A673 (cell line): Measurements from ENCODE around the gene SGMS1. TPM values are rescaled to one million over a fixed set of nuclear protein-coding genes. Genes with fewer than 3 reads are reported as not detected.

ENCODE experiments used
- BruUV-seq: library from RNA; stranded (reverse); fragments of 400-500 nt; replicated peaks from 2 replicates; lab custom pipeline; 2021; lab: Mats Ljungman, UMichigan
- CTCF ChIA-PET: fragments of 300-600 bp; sonication (Branson Sonifier 250); formaldehyde crosslinking; loops from one replicate; lab custom pipeline; 2022; ENCODE audit warnings: antibody characterized with exemption; lab: Charles Lee
- POLR2A ChIA-PET: fragments of 300-600 bp; sonication (Branson Sonifier 250); formaldehyde crosslinking; loops from one replicate; lab custom pipeline; 2022; ENCODE audit warnings: antibody characterized with exemption; ENCODE audit not compliant: low non-redundant PET; lab: Charles Lee
- DNase-seq: peaks from one replicate; pipeline ENCODE4 v3.0.0-alpha.2; 2015; ENCODE audit warnings: low spot score
- H3K27ac ChIP-seq: fragments of 200-600 bp; sonication (generic); 2 replicates; pipeline ENCODE4 v1.5.1; 2016; ENCODE audit warnings: mixed run types, low read depth, mild to moderate bottlenecking, mixed read lengths, antibody characterized with exemption, low read length; ENCODE audit not compliant: poor library complexity, severe bottlenecking
- H3K27me3 ChIP-seq: fragments of 200-600 bp; sonication (generic); replicated peaks from 2 replicates; pipeline ENCODE4 v1.6.1; 2017; ENCODE audit warnings: mixed run types, low read depth, mild to moderate bottlenecking, mixed read lengths, antibody characterized with exemption, low read length; ENCODE audit not compliant: insufficient read depth, poor library complexity
- H3K36me3 ChIP-seq: fragments of 200-600 bp; sonication (generic); 2 replicates; pipeline ENCODE4 v1.6.1; 2016; ENCODE audit warnings: mixed run types, mild to moderate bottlenecking, mixed read lengths, antibody characterized with exemption, low read length; ENCODE audit not compliant: insufficient read depth, poor library complexity, severe bottlenecking
- H3K4me1 ChIP-seq: fragments of 200-600 bp; sonication (generic); 2 replicates; pipeline ENCODE4 v1.6.1; 2017; ENCODE audit warnings: mixed run types, mild to moderate bottlenecking, mixed read lengths, antibody characterized with exemption, low read length; ENCODE audit not compliant: insufficient read depth, poor library complexity, severe bottlenecking
- H3K4me3 ChIP-seq: fragments of 200-600 bp; sonication (generic); 2 replicates; pipeline ENCODE4 v1.5.1; 2016; ENCODE audit warnings: low read depth, mixed run types, mild to moderate bottlenecking, mixed read lengths, low read length; ENCODE audit not compliant: poor library complexity, severe bottlenecking
- H3K9me3 ChIP-seq: fragments of 200-600 bp; sonication (generic); 2 replicates; pipeline ENCODE4 v1.6.1; 2016; ENCODE audit warnings: mixed run types, low read depth, mild to moderate bottlenecking, mixed read lengths, antibody characterized with exemption, low read length; ENCODE audit not compliant: poor library complexity, severe bottlenecking
- CTCF ChIP-seq: fragments of 300-800, 200-600 bp; sonication (generic); conservative IDR thresholded peaks from 2 replicates; pipeline ENCODE4 v1.5.1; 2017; ENCODE audit warnings: low read depth, mild to moderate bottlenecking, antibody characterized with exemption, low read length, moderate library complexity, mixed read lengths
- EZH2 ChIP-seq: fragments of 200-600 bp; sonication (generic); IDR thresholded peaks from 2 replicates; pipeline ENCODE4 v1.6.1; 2017; ENCODE audit warnings: borderline replicate concordance, low read depth, mild to moderate bottlenecking, mixed read lengths, antibody characterized with exemption, low read length; ENCODE audit not compliant: poor library complexity, severe bottlenecking
- intact Hi-C: fragments of 100-400 bp; cut with micrococcal nuclease; formaldehyde crosslinking; loops from one replicate; pipeline ENCODE4 v1.10.0; 2022; ENCODE audit not compliant: unreplicated experiment
- total RNA-seq: library from RNA; stranded (reverse); gene quantifications from 2 replicates; pipeline ENCODE4 v1.2.3, GENCODE V29; 2021

Gene SGMS1
- total RNA-seq, 1 experiment from 2014 or later: 13.0 TPM

- TF ChIP-seq CTCF (no peak), EZH2 (no peak)
- Histone ChIP-seq H3K36me3 (no peaks in the 10 kb centered on the region), H3K27ac (no peak overlapping the region), H3K4me3 (no peak overlapping the region), H3K4me1 (peaks cover 15% of the 10 kb centered on the region), H3K9me3 (no peaks in the 10 kb centered on the region), H3K27me3 (no peaks in the 10 kb centered on the region)
- BruUV-seq: no TSS peak
- DNase-seq: no peak
- ChIA-PET POLR2A (interaction anchor here (0.6 kb wide), 1 partner anchor 25 kb away, joined by 3 read pairs; no protein-coding TSS in a partner anchor), CTCF (no interaction called here)
- intact Hi-C loops: no loop called here
These were observed 224.9 kb downstream of the SGMS1 start for GRCh38 chr10:50398823-50399222.

- no peaks in the 10 kb centered on the region for H3K9me3 ChIP-seq
- no peak overlapping the region for H3K4me3 ChIP-seq
- H3K27me3 ChIP-seq: no peaks in the 10 kb centered on the region
- intact Hi-C loops: no loop called here
- POLR2A ChIA-PET: interaction anchor here (0.6 kb wide), 1 partner anchor 24 kb away, joined by 3 read pairs; no protein-coding TSS in a partner anchor
- CTCF ChIA-PET: no interaction called here
- TF ChIP-seq EZH2: no peak
- no peak for TF ChIP-seq CTCF
- no peak for DNase-seq
- H3K27ac ChIP-seq: no peak overlapping the region
- no TSS peak for BruUV-seq
- H3K36me3 ChIP-seq: no peaks in the 10 kb centered on the region
- peaks cover 15% of the 10 kb centered on the region for H3K4me1 ChIP-seq
These were observed 225.4 kb downstream of the SGMS1 start for GRCh38 chr10:50398381-50398780.

- H3K4me3 ChIP-seq: no peak overlapping the region
- DNase-seq: no peak
- no peak overlapping the region for H3K27ac ChIP-seq
- ChIA-PET CTCF (no interaction called here), POLR2A (no interaction called here)
- H3K4me1 ChIP-seq: peaks cover 15% of the 10 kb centered on the region
- no TSS peak for BruUV-seq
- intact Hi-C loops: no loop called here
- H3K9me3 ChIP-seq: no peaks in the 10 kb centered on the region
- H3K36me3 ChIP-seq: no peaks in the 10 kb centered on the region
- no peak for TF ChIP-seq EZH2
- no peak for TF ChIP-seq CTCF
- no peaks in the 10 kb centered on the region for H3K27me3 ChIP-seq
These were observed 226.2 kb downstream of the SGMS1 start for GRCh38 chr10:50397312-50398140.
